Tibial artery (tissue), 4 donors: ENCODE measurements around the gene TPPP.

Source experiments
- DNase-seq, 2 donors: peaks; one replicate each; pipeline ENCODE4 v3.0.0-alpha.2; 2019
- H3K27ac ChIP-seq, 2 donors: fragments of 200-600 bp; sonication (generic) in 1 of 2; 1 replicate in 1 of 2; 2 replicates in 1 of 2; pipeline ENCODE4 v1.5.1; 2018 to 2019; ENCODE audit warnings: mild to moderate bottlenecking in 1 of 2
- H3K27me3 ChIP-seq, 2 donors: fragments of 200-600 bp; sonication (generic) in 1 of 2; one replicate each; pipeline versions ENCODE4 v1.5.1 to v1.6.0; 2016 to 2019
- H3K36me3 ChIP-seq, 3 donors: fragments of 200-600 bp; sonication (generic) in 2 of 3; one replicate each; pipeline ENCODE4 v1.5.1; 2016 to 2019; ENCODE audit warnings: mild to moderate bottlenecking in 2 of 3
- H3K4me1 ChIP-seq, 4 donors: fragments of 200-600 bp; sonication (generic) in 2 of 4; 1 replicate in 3 of 4; 2 replicates in 1 of 4; pipeline ENCODE4 v1.5.1; 2016 to 2019
- H3K4me3 ChIP-seq, 2 donors: fragments of 200-600 bp; sonication (generic) in 1 of 2; 1 replicate in 1 of 2; 2 replicates in 1 of 2; pipeline ENCODE4 v1.5.1; 2018 to 2019; ENCODE audit warnings: mild to moderate bottlenecking in 2 of 2
- H3K9me3 ChIP-seq, 3 donors: fragments of 200-600 bp; sonication (generic) in 1 of 3; one replicate each; pipeline ENCODE4 v1.5.1; 2016 to 2019
- intact Hi-C: fragments of 100-400 bp; cut with DNase I; formaldehyde crosslinking; loops from one replicate; pipeline ENCODE4 v1.15.0; 2023; ENCODE audit warnings: low total_unique reads
- TF ChIP-seq, protein P1 (sequence below), 2 experiments: fragments of 200-600 bp in 1 of 2; fragments of 450-650 bp in 1 of 2; IDR thresholded peaks; one replicate each; pipeline ENCODE4 v1.5.1; 2017 to 2019; ENCODE audit warnings: antibody characterized with exemption in 2 of 2, mild to moderate bottlenecking in 1 of 2, moderate library complexity in 1 of 2

TPPP gene

DNA sequence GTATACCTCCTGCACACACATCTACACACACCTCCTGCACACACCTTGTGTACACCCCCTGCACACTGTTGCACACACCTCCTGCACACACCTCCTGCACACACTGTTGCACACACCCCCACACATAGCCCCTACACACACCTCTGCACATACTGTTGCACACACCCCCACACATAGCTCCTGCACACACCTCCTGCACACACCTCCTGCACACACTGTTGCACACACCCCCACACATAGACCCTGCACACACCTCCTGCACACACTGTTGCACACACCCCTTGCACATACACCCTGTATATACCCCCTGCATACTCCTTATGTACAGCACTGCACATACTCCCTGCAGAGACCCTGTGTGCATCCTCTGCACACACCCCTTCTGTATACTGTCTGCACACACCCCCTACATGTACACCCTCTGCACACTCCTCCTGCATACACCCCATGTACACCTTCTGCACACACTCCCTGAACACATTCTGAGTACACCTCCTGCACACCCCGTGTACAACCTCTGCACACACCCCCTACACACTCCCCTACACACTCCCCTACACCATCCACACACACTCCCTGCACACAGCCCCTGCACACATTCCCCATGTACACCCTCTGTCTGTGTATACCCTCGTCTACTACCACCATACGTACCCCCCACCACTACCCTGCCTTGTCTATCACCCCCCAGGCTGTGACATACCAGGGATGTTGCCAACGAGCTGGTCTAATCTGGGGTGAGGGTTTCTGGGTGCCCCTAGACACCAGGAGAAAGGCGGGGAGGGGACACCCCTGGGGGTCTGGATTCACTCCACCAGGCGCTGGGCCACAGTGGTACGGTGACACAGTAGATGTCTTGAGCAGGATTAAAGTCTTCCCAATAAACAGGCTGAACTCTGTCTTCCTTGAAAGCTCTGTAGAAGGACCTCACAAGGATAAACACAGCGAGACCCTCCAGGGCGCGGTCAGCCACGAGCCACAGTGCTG lies 82.1 kb downstream of the TPPP start:
- peaks cover 0 to 25% of the 10 kb centered on the region in 2 donors for H3K27me3 ChIP-seq
- intact Hi-C loops = loop anchor here (10.0 kb wide), 1 partner anchor 1184 kb away; the partner anchor contains the start of gene MRPL36
- H3K27ac ChIP-seq = peak overlapping the region in 1 of 2 donors; percentile 32
- H3K9me3 ChIP-seq = no peaks in the 10 kb centered on the region
- peak overlapping the region; percentile 69 to 77 for H3K4me3 ChIP-seq
- H3K36me3 ChIP-seq = no peaks in the 10 kb centered on the region
- TF ChIP-seq, protein P1, sequence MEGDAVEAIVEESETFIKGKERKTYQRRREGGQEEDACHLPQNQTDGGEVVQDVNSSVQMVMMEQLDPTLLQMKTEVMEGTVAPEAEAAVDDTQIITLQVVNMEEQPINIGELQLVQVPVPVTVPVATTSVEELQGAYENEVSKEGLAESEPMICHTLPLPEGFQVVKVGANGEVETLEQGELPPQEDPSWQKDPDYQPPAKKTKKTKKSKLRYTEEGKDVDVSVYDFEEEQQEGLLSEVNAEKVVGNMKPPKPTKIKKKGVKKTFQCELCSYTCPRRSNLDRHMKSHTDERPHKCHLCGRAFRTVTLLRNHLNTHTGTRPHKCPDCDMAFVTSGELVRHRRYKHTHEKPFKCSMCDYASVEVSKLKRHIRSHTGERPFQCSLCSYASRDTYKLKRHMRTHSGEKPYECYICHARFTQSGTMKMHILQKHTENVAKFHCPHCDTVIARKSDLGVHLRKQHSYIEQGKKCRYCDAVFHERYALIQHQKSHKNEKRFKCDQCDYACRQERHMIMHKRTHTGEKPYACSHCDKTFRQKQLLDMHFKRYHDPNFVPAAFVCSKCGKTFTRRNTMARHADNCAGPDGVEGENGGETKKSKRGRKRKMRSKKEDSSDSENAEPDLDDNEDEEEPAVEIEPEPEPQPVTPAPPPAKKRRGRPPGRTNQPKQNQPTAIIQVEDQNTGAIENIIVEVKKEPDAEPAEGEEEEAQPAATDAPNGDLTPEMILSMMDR (IDR thresholded peaks at IDR 0.05) = no peak
- peaks cover 0 to 25% (median 9%) of the 10 kb centered on the region in 4 donors for H3K4me1 ChIP-seq
- DNase-seq = peak in 1 of 2 donors; percentile 51

DNA sequence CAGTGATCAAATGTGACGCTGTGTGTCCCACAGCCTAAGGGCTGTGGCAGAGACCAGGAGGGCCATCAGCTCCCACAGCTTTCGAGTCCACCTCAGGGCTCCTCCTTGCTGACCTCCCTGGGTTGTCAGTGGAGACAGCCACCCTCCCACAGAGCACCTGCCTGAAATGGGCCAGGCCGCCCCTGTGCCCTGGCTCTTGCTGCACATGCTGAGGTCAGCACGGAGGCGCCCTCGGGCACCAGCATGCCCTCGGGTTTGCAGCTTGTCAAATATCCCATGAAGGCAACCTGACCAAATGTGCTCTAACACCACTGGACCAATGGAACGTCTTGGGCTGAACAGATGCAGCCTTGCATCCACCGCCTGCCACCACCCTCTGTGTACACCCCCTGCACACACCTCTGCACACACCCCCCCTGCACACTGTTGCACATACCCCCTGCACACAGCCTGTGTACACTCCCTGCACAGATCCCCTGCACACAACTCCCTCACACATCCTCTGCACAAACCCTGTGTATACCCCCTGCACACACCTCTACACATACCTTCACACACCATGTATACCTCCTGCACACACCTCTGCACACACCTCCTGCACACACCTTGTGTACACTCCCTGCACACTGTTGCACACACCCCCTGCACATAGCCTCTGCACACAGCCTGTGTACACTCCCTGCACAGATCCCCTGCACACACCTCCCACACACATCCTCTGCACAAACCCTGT lies 83.0 kb downstream of the TPPP start:
- Histone ChIP-seq H3K36me3 (no peaks in the 10 kb centered on the region), H3K4me3 (no peak overlapping the region), H3K27ac (no peak overlapping the region), H3K27me3 (peaks cover 0 to 26% of the 10 kb centered on the region in 2 donors), H3K4me1 (peaks cover 0 to 25% (median 9%) of the 10 kb centered on the region in 4 donors), H3K9me3 (no peaks in the 10 kb centered on the region)
- peak in 1 of 2 donors; percentile 48 for DNase-seq
- TF ChIP-seq, protein P1 (IDR thresholded peaks at IDR 0.05) = no peak
- intact Hi-C loops = loop anchor here (10.0 kb wide), 1 partner anchor 1185 kb away; the partner anchor contains the start of gene MRPL36
